ENCODE measurements around the gene RGMB.
A peak's percentile ranks its signal among the peaks of the same experiment; 100 is the strongest.

RGMB gene

GRCh38 chr5:98768960-98769209, 4.6 kb upstream of the RGMB start:
- DNase-seq = no peak

GRCh38 chr5:98769210-98769958, 4.1 kb upstream of the RGMB start:
- peak in 5 of 6 experiments; percentile 25 to 53 (median 34) for DNase-seq

- DNase-seq = peak in 1 of 6 experiments; percentile 30
Observed at GRCh38 chr5:98769959-98770208, 3.6 kb upstream of the RGMB start.

GRCh38 chr5:98770209-98770910, 3.1 kb upstream of the RGMB start:
- DNase-seq = peak in 4 of 6 experiments; percentile 13 to 47 (median 39)

GRCh38 chr5:98770911-98771322, 2.5 kb upstream of the RGMB start:
- peak in 2 of 6 experiments; percentile 47 to 65 for DNase-seq

GRCh38 chr5:98771382-98772109, 1.9 kb upstream of the RGMB start:
- DNase-seq = peak in 5 of 6 experiments; percentile 40 to 80 (median 71)

- DNase-seq = peak in 3 of 6 experiments; percentile 55 to 68 (median 65)
Observed at GRCh38 chr5:98772415-98773213, 849 bp upstream of the RGMB start.

GRCh38 chr5:98773214-98773463, 324 bp upstream of the RGMB start:
- peak in 2 of 6 experiments; percentile 79 to 82 for DNase-seq

- peak; percentile 29 to 77 (median 59) for DNase-seq
Observed at GRCh38 chr5:98774192-98775033, 950 bp downstream of the RGMB start.

GRCh38 chr5:98775246-98776065, 2.0 kb downstream of the RGMB start:
- no peak for DNase-seq

GRCh38 chr5:98776066-98776705, 2.7 kb downstream of the RGMB start:
- DNase-seq = no peak

- no peak for DNase-seq
Observed at GRCh38 chr5:98777295-98777694, 3.8 kb downstream of the RGMB start.

- DNase-seq = no peak
Observed at GRCh38 chr5:98779264-98779877, 5.9 kb downstream of the RGMB start.

- DNase-seq = no peak
Observed at GRCh38 chr5:98780390-98780789, 6.9 kb downstream of the RGMB start.

- DNase-seq = no peak
Observed at GRCh38 chr5:98781520-98781919, 8.1 kb downstream of the RGMB start.

- no peak for DNase-seq
Observed at GRCh38 chr5:98781964-98782363, 8.5 kb downstream of the RGMB start.

GRCh38 chr5:98783051-98783649, 9.7 kb downstream of the RGMB start:
- DNase-seq = no peak

GRCh38 chr5:98784411-98784810, 10.9 kb downstream of the RGMB start:
- DNase-seq = no peak

- DNase-seq = no peak
Observed at GRCh38 chr5:98785244-98785643, 11.8 kb downstream of the RGMB start.

- no peak for DNase-seq
Observed at GRCh38 chr5:98786191-98786853, 12.9 kb downstream of the RGMB start.

Data from stimulated activated naive CD4-positive, alpha-beta T cell (primary cell).